BLaER1 (cell line): ENCODE measurements around the gene EP400.

Experiments
- H3K27ac ChIP-seq: shearing (Covaris generic); formaldehyde crosslinking; 2 replicates; pipeline ENCODE4 v1.8.1; 2022
- H3K27me3 ChIP-seq: shearing (Covaris generic); formaldehyde crosslinking; 2 replicates; pipeline ENCODE4 v1.8.1; 2022
- H3K36me3 ChIP-seq: shearing (Covaris generic); formaldehyde crosslinking; 2 replicates; pipeline ENCODE4 v1.8.1; 2022
- H3K4me1 ChIP-seq: shearing (Covaris generic); formaldehyde crosslinking; 2 replicates; pipeline ENCODE4 v1.8.1; 2022
- H3K4me2 ChIP-seq: shearing (Covaris generic); formaldehyde crosslinking; 2 replicates; pipeline ENCODE4 v1.8.1; 2022
- H3K4me3 ChIP-seq: shearing (Covaris generic); formaldehyde crosslinking; 2 replicates; pipeline ENCODE4 v1.8.1; 2022
- H3K9ac ChIP-seq: shearing (Covaris generic); formaldehyde crosslinking; 2 replicates; pipeline ENCODE4 v1.8.1; 2022
- H3K9me3 ChIP-seq: shearing (Covaris generic); formaldehyde crosslinking; 2 replicates; pipeline ENCODE4 v1.8.1; 2022
- H4K20me1 ChIP-seq: shearing (Covaris generic); formaldehyde crosslinking; 2 replicates; pipeline ENCODE4 v1.8.1; 2022
- Cebpa-rat ChIP-seq: shearing (Covaris generic); IDR thresholded peaks from 2 replicates; pipeline ENCODE4 v1.8.1; 2022

The EP400 gene

DNA sequence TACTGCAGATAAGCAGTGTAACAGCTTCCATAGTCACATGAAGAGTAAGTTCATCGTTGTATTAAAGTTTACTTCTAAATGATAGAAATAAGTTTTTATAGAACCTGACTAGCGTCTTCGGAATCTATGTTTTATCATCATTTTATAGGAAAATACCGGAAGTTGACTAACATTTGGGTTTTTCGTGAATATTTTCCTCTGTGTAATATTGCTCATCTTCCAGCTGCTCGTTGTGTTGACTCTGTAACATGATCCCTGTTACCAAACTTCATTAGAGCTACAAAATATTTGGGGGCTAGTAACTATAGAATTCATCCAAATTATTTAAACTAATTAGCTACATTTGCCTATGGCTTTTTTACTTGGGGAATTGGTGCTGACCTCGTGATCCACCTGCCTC lies 157.2 kb downstream of the EP400 start:
- H3K27ac ChIP-seq: no peak overlapping the region
- no peaks in the 10 kb centered on the region for H3K9me3 ChIP-seq
- H3K4me3 ChIP-seq: no peak overlapping the region
- peaks cover 62% of the 10 kb centered on the region for H3K36me3 ChIP-seq
- H3K4me2 ChIP-seq: peak overlapping the region; percentile 37; the same call in 1 of the 2 replicates
- no peaks in the 10 kb centered on the region for H3K27me3 ChIP-seq
- H3K9ac ChIP-seq: no peak overlapping the region
- no peak for TF ChIP-seq Cebpa-rat
- H3K4me1 ChIP-seq: peaks cover 46% of the 10 kb centered on the region
- 0 out of 2 replicates have a peak, but pooled peaks cover 6% of the 10 kb centered on the region for H4K20me1 ChIP-seq

DNA sequence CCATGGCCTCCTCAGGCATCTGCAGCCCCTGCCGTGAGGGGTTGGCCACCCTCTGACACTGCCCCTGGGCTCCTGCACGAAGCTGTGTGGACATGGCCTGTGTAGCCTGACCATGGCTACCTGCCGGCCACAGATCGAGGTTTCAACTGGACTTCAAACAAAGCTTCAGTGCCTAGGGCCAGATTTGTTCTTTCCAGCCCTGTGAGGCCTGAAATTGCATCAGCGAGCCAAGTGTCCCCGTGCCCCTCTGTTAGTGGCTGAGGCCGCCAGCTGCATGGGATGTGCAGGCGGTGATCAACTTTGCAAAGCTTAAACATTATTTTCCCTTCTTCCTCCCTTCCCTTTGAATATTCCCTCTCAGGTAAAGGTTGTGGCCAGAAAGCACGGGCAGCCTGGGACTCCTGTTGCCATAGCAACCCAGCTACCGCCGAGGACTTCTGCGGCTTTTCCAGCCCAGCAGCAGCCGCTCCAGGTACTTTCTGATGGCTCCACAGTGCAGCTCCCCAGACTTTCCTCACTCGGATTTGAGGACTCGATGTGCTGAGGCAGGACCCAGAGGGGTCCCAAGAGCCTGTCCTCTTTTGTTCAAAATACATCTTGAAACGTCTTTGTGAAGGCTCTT lies 158.6 kb downstream of the EP400 start:
- H3K4me1 ChIP-seq: peaks cover 60% of the 10 kb centered on the region
- H3K27ac ChIP-seq: peak overlapping the region; percentile 35; the same call in 1 of the 2 replicates
- H3K9ac ChIP-seq: peak overlapping the region; percentile 40; the same call in 1 of the 2 replicates
- no peak overlapping the region for H3K4me3 ChIP-seq
- peaks cover 52% of the 10 kb centered on the region for H3K36me3 ChIP-seq
- no peaks in the 10 kb centered on the region for H3K27me3 ChIP-seq
- 0 out of 2 replicates have a peak, but pooled peaks cover 6% of the 10 kb centered on the region for H4K20me1 ChIP-seq
- no peaks in the 10 kb centered on the region for H3K9me3 ChIP-seq
- no peak for TF ChIP-seq Cebpa-rat
- peak overlapping the region; percentile 37 for H3K4me2 ChIP-seq

- Histone ChIP-seq H3K27ac (no peak overlapping the region), H3K4me3 (no peak overlapping the region), H3K9me3 (no peaks in the 10 kb centered on the region), H3K4me1 (peaks cover 75% of the 10 kb centered on the region), H4K20me1 (0 out of 2 replicates have a peak, but pooled peaks cover 6% of the 10 kb centered on the region), H3K27me3 (no peaks in the 10 kb centered on the region), H3K36me3 (peaks cover 49% of the 10 kb centered on the region), H3K4me2 (no peak overlapping the region), H3K9ac (no peak overlapping the region)
- no peak for TF ChIP-seq Cebpa-rat
Observed at GRCh38 chr12:132109741-132110140, 160.0 kb downstream of the EP400 start.

DNA sequence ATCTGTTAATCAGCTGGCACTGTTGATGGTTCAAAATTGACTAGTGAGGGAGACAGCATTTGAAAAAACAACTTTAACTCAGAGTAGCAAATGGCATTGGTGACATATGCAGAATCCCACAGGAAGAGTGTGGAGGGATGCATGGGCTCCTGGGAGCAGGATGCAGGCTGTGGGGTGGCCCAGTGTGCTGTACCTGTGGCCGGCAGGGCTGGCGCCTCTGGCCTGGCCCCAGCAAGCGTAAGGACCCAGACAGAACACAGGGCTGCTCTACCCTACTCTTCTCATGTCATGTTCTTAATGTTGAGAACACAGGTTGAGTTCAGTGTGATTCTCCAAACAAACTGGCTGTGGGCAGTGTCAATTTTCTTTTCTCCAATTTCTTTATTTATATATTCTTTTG lies 160.9 kb downstream of the EP400 start:
- H3K9ac ChIP-seq: no peak overlapping the region
- H3K9me3 ChIP-seq: no peaks in the 10 kb centered on the region
- H3K36me3 ChIP-seq: peaks cover 50% of the 10 kb centered on the region
- no peak overlapping the region for H3K4me3 ChIP-seq
- H4K20me1 ChIP-seq: 0 out of 2 replicates have a peak, but pooled peaks cover 6% of the 10 kb centered on the region
- H3K27ac ChIP-seq: no peak overlapping the region
- peak overlapping the region; percentile 91; the same call in 1 of the 2 replicates for H3K4me2 ChIP-seq
- H3K4me1 ChIP-seq: peaks cover 84% of the 10 kb centered on the region
- TF ChIP-seq Cebpa-rat: no peak
- no peaks in the 10 kb centered on the region for H3K27me3 ChIP-seq

- no peaks in the 10 kb centered on the region for H3K27me3 ChIP-seq
- peaks cover 52% of the 10 kb centered on the region for H3K36me3 ChIP-seq
- peak overlapping the region; percentile 77 for H3K27ac ChIP-seq
- peaks cover 93% of the 10 kb centered on the region for H3K4me1 ChIP-seq
- no peaks in the 10 kb centered on the region for H3K9me3 ChIP-seq
- TF ChIP-seq Cebpa-rat: no peak
- H4K20me1 ChIP-seq: 0 out of 2 replicates have a peak, but pooled peaks cover 6% of the 10 kb centered on the region
- no peak overlapping the region for H3K4me3 ChIP-seq
- H3K4me2 ChIP-seq: peak overlapping the region; percentile 91
- H3K9ac ChIP-seq: peak overlapping the region; percentile 43
Observed at GRCh38 chr12:132111654-132112304, 162.0 kb downstream of the EP400 start.

GRCh38 chr12:132114667-132115066 lies 164.9 kb downstream of the EP400 start:
- no peak overlapping the region for H3K4me3 ChIP-seq
- TF ChIP-seq Cebpa-rat: no peak
- H3K36me3 ChIP-seq: peaks cover 47% of the 10 kb centered on the region
- H4K20me1 ChIP-seq: no peaks in the 10 kb centered on the region
- H3K4me1 ChIP-seq: peaks cover 100% of the 10 kb centered on the region
- H3K9me3 ChIP-seq: no peaks in the 10 kb centered on the region
- H3K27me3 ChIP-seq: no peaks in the 10 kb centered on the region
- peak overlapping the region; percentile 43; the same call in 1 of the 2 replicates for H3K9ac ChIP-seq
- peak overlapping the region; percentile 91 for H3K4me2 ChIP-seq
- peak overlapping the region; percentile 77 for H3K27ac ChIP-seq

DNA sequence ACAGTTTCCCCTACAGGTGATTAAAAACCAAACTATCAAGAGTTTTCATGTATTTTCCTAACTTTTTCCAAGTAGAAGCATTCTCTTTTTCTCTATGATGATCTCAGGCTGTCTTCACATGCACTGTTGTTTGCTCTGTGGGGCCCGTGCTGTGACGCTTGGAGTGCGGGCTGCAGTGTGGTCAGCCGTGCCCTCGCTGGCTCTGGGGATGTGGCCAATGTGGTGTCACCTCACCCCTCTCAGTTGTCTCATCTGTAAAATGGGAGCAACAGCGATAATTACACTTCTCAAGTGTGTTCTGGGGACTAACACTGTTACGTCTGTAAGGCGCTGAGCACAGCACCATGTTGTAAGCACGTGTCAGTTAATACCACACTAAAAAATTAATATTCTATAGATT lies 165.8 kb downstream of the EP400 start:
- Histone ChIP-seq H3K4me3 (no peak overlapping the region), H3K27me3 (no peaks in the 10 kb centered on the region), H3K9me3 (no peaks in the 10 kb centered on the region), H3K9ac (0 out of 2 replicates have a peak overlapping the region, but pooled peaks have one; percentile 43), H4K20me1 (no peaks in the 10 kb centered on the region), H3K36me3 (peaks cover 39% of the 10 kb centered on the region), H3K4me2 (peak overlapping the region; percentile 91), H3K27ac (peak overlapping the region; percentile 77), H3K4me1 (peaks cover 100% of the 10 kb centered on the region)
- no peak for TF ChIP-seq Cebpa-rat

GRCh38 chr12:132116709-132117557 lies 167.2 kb downstream of the EP400 start:
- peaks cover 100% of the 10 kb centered on the region for H3K4me1 ChIP-seq
- H3K27me3 ChIP-seq: no peaks in the 10 kb centered on the region
- H3K4me2 ChIP-seq: peak overlapping the region; percentile 91
- no peaks in the 10 kb centered on the region for H4K20me1 ChIP-seq
- H3K27ac ChIP-seq: peak overlapping the region; percentile 81
- H3K9me3 ChIP-seq: no peaks in the 10 kb centered on the region
- peak overlapping the region; percentile 45 for H3K9ac ChIP-seq
- TF ChIP-seq Cebpa-rat: no peak
- H3K4me3 ChIP-seq: no peak overlapping the region
- peaks cover 36% of the 10 kb centered on the region for H3K36me3 ChIP-seq

- H3K4me1 ChIP-seq: peaks cover 100% of the 10 kb centered on the region
Observed at GRCh38 chr12:132117558-132117875, 167.8 kb downstream of the EP400 start.

DNA sequence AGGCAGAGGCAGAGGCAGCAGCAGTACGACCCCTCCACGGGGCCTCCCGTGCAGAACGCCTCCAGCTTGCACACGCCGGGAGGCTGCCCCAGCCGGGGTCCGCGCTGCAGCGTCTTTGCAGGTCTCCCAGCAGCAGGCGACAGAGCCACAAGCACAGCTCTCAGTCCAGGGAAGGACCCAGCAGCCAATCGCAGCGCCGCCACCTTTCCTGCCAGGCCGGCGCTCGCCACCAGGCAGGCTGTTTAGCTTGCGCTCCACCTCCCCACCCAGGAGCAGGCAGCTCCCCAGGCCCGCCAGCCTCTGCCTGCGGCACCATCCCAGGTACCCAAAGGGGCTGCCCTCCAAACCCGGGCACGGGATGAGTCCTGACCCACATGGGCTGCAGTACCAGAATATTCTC lies 169.1 kb downstream of the EP400 start:
- H3K9me3 ChIP-seq: no peaks in the 10 kb centered on the region
- H4K20me1 ChIP-seq: no peaks in the 10 kb centered on the region
- peaks cover 91% of the 10 kb centered on the region for H3K4me1 ChIP-seq
- H3K36me3 ChIP-seq: peaks cover 53% of the 10 kb centered on the region
- TF ChIP-seq Cebpa-rat: no peak
- peak overlapping the region; percentile 56 for H3K4me3 ChIP-seq
- H3K27me3 ChIP-seq: no peaks in the 10 kb centered on the region
- H3K9ac ChIP-seq: peak overlapping the region; percentile 74
- H3K27ac ChIP-seq: peak overlapping the region; percentile 81
- peak overlapping the region; percentile 91 for H3K4me2 ChIP-seq

More at GRCh38 chr12:132117558-132117875, 167.8 kb downstream of the EP400 start:
- Histone ChIP-seq H3K27ac (peak overlapping the region; percentile 81), H3K4me2 (peak overlapping the region; percentile 91), H3K9ac (no peak overlapping the region), H3K9me3 (no peaks in the 10 kb centered on the region), H3K27me3 (no peaks in the 10 kb centered on the region), H4K20me1 (no peaks in the 10 kb centered on the region), H3K4me3 (no peak overlapping the region), H3K36me3 (peaks cover 41% of the 10 kb centered on the region)
- TF ChIP-seq Cebpa-rat: no peak
